ENCODE results near the gene FLT3LG.

DNA sequence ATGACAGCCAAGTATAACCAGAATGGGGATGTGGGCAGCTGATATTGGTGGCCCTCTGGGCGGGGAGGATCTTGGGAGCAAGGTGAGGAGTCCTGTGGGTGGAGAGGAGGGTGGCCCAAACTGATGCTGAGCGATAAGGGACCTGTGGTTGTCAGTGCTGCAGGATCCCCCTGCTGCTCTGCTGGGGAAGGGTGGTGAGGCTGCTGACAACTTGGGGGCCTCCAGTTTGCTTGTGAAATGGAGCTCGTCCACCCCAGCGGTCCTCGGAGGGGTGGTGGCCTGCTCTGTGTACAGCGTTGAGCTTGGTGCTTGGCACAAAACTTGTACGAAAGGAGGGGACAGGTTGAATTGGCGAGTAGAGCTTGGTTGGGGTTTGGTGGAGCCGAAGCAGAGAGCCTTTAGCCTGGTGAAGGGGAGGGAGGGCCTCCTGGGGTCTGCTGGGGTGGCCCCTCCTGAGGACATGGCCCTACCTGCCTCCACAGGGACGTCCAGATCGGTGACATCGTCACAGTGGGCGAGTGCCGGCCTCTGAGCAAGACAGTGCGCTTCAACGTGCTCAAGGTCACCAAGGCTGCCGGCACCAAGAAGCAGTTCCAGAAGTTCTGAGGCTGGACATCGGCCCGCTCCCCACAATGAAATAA lies 25.1 kb downstream of the FLT3LG start:
- no peak for TF ChIP-seq POLR2A (IDR thresholded peaks at IDR 0.05)
- TF ChIP-seq, protein P1, sequence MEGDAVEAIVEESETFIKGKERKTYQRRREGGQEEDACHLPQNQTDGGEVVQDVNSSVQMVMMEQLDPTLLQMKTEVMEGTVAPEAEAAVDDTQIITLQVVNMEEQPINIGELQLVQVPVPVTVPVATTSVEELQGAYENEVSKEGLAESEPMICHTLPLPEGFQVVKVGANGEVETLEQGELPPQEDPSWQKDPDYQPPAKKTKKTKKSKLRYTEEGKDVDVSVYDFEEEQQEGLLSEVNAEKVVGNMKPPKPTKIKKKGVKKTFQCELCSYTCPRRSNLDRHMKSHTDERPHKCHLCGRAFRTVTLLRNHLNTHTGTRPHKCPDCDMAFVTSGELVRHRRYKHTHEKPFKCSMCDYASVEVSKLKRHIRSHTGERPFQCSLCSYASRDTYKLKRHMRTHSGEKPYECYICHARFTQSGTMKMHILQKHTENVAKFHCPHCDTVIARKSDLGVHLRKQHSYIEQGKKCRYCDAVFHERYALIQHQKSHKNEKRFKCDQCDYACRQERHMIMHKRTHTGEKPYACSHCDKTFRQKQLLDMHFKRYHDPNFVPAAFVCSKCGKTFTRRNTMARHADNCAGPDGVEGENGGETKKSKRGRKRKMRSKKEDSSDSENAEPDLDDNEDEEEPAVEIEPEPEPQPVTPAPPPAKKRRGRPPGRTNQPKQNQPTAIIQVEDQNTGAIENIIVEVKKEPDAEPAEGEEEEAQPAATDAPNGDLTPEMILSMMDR (IDR thresholded peaks at IDR 0.05) = no peak

Measured in uterus (tissue), 2 donors.